Measurements from ENCODE around the gene RNU7-1. TPM values are rescaled to one million over a fixed set of nuclear protein-coding genes. Genes with fewer than 3 reads are reported as not detected.
A peak's percentile ranks its signal among the peaks of the same experiment; 100 is the strongest.

RNU7-1 gene
- total RNA-seq, 1 experiment from 2014 or later = not detected

- peaks cover 55% of the 10 kb centered on the region for H3K4me1 Mint-ChIP-seq
- TF ChIP-seq ZNF416 (CRISPR knock-in tag; IDR thresholded peaks at IDR 0.05) (0 out of 2 replicates have a peak, but pooled peaks have one; percentile 36), ARID4B (CRISPR knock-in tag; IDR thresholded peaks at IDR 0.05; ENCODE audit: borderline replicate concordance) (peak; percentile 55; the same call in 1 of the 2 replicates), NFE2L1 (CRISPR knock-in tag; IDR thresholded peaks at IDR 0.05) (no peak; the same call in 1 of the 2 replicates), MAX (CRISPR knock-in tag; IDR thresholded peaks at IDR 0.05) (peak; percentile 53; the same call in 1 of the 2 replicates), ZNF512 (CRISPR knock-in tag; IDR thresholded peaks at IDR 0.05; ENCODE audit: borderline replicate concordance) (no peak), E2F5 (CRISPR knock-in tag; IDR thresholded peaks at IDR 0.05) (peak; percentile 16; the same call in 1 of the 2 replicates), ZBTB43 (CRISPR knock-in tag; IDR thresholded peaks at IDR 0.05) (0 out of 2 replicates have a peak, but pooled peaks have one; percentile 17), ZNF281 (CRISPR knock-in tag; IDR thresholded peaks at IDR 0.05) (no peak)
- peaks cover 23% of the 10 kb centered on the region for H3K36me3 Mint-ChIP-seq
- peak overlapping the region; percentile 75 for H3K4me3 Mint-ChIP-seq
- ChIA-PET CTCF (interaction anchor here (0.6 to 9.7 kb wide), 19 partner anchors 10 to 704 kb away, joined by 3 to 296 read pairs (median 8); partner anchors contain the start of genes ATN1, C12orf57, COPS7A and LPCAT3), POLR2A (interaction anchor here (0.6 to 6.6 kb wide), 8 partner anchors 9 to 89 kb away, joined by 3 to 167 read pairs (median 8); partner anchors contain the start of genes C12orf57, LPCAT3, RNU7-1 and SPSB2)
- peak overlapping the region; percentile 99 for H3K27ac Mint-ChIP-seq
- ATAC-seq (peak; percentile 6), DNase-seq (ENCODE audit: low spot score) (no peak)
- no peaks in the 10 kb centered on the region for H3K9me3 Mint-ChIP-seq
- no peaks in the 10 kb centered on the region for H3K27me3 Mint-ChIP-seq (ENCODE audit: low read depth)
These were observed 18.8 kb downstream of the RNU7-1 start for GRCh38 chr12:6962285-6963015.

DNA sequence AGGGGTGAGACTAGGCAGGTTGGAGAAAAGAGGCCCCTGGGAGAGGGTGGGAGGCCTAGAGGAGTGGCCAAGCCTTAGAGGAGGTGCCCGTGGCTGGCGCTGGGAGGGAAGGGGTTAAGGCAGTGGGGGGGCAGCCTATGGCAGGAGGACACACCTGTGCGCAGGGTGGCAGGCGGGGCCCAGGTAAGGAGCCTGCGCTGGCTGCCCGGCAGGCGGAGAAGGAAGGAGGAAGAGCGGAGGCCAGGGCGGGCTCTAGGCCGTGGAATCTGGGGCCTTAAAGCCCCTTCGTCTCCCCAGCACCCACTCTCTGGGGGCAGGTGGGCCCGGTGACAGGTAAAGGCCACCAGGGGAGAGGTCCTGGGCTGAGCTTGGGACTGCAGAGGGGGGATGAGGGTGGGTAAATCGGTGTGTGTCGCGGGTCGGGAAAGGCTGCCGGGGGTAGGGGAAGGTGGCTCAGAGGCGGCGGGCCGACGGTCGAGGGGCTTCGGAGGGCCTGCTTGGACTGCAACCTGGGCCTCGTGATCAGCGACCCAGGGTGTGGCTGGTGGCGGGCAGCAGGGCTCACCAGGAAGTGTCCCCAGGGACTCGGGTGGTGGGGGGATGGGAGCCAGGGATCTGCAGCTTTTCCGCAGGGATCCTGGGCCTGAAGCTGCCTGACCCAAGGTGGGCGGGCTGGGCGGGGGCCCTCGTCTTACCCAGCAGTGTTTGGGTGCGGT is 19.6 kb downstream of the RNU7-1 start:
- H3K4me1 Mint-ChIP-seq = peaks cover 55% of the 10 kb centered on the region
- ChIA-PET POLR2A (interaction anchor here (0.9 to 6.6 kb wide), 7 partner anchors 18 to 90 kb away, joined by 3 to 167 read pairs (median 5); partner anchors contain the start of genes C12orf57, LPCAT3, RNU7-1 and SPSB2), CTCF (interaction anchor here (0.8 to 9.7 kb wide), 15 partner anchors 11 to 150 kb away, joined by 3 to 296 read pairs (median 10); partner anchors contain the start of genes ATN1, C12orf57, LPCAT3 and PTPN6)
- no peaks in the 10 kb centered on the region for H3K27me3 Mint-ChIP-seq (ENCODE audit: low read depth)
- H3K9me3 Mint-ChIP-seq = no peaks in the 10 kb centered on the region
- no peak overlapping the region for H3K27ac Mint-ChIP-seq
- H3K36me3 Mint-ChIP-seq = peaks cover 30% of the 10 kb centered on the region
- DNase-seq (ENCODE audit: low spot score) (peak; percentile 83), ATAC-seq (peak; percentile 35)
- H3K4me3 Mint-ChIP-seq = peak overlapping the region; percentile 75
- TF ChIP-seq RELA (CRISPR knock-in tag; IDR thresholded peaks at IDR 0.05; ENCODE audit: borderline replicate concordance) (no peak), ELF4 (CRISPR knock-in tag; IDR thresholded peaks at IDR 0.05; ENCODE audit: low read depth) (no peak), ZNF219 (CRISPR knock-in tag; IDR thresholded peaks at IDR 0.05; ENCODE audit: borderline replicate concordance) (no peak), NFE2L1 (CRISPR knock-in tag; IDR thresholded peaks at IDR 0.05) (peak; percentile 31; the same call in 1 of the 2 replicates), ZNF423 (CRISPR knock-in tag; IDR thresholded peaks at IDR 0.05) (peak; percentile 40; the same call in 1 of the 2 replicates), E2F1 (CRISPR knock-in tag; IDR thresholded peaks at IDR 0.05) (no peak)
- TF ChIP-seq, protein P1, sequence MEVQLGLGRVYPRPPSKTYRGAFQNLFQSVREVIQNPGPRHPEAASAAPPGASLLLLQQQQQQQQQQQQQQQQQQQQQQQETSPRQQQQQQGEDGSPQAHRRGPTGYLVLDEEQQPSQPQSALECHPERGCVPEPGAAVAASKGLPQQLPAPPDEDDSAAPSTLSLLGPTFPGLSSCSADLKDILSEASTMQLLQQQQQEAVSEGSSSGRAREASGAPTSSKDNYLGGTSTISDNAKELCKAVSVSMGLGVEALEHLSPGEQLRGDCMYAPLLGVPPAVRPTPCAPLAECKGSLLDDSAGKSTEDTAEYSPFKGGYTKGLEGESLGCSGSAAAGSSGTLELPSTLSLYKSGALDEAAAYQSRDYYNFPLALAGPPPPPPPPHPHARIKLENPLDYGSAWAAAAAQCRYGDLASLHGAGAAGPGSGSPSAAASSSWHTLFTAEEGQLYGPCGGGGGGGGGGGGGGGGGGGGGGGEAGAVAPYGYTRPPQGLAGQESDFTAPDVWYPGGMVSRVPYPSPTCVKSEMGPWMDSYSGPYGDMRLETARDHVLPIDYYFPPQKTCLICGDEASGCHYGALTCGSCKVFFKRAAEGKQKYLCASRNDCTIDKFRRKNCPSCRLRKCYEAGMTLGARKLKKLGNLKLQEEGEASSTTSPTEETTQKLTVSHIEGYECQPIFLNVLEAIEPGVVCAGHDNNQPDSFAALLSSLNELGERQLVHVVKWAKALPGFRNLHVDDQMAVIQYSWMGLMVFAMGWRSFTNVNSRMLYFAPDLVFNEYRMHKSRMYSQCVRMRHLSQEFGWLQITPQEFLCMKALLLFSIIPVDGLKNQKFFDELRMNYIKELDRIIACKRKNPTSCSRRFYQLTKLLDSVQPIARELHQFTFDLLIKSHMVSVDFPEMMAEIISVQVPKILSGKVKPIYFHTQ (CRISPR knock-in tag; IDR thresholded peaks at IDR 0.05) = no peak

Measured in WTC11 (cell line).